G401 (cell line): ENCODE measurements around the gene CCDC136. TPM values are rescaled to one million over a fixed set of nuclear protein-coding genes. Genes with fewer than 3 reads are reported as not detected.

ENCODE experiments used
- DNase-seq: peaks from one replicate; pipeline ENCODE4 v3.0.0-alpha.2; 2015; ENCODE audit warnings: low spot score
- in situ Hi-C: cut with HindIII; loops from 2 replicates; pipeline ENCODE4 v1.10.0; 2016; ENCODE audit warnings: low sequenced_read_pairs, mixed read lengths
- total RNA-seq: library from RNA; depleted of rRNA; stranded (reverse); fragments of >200 nt; shearing (Covaris generic); gene quantifications from 2 replicates; pipeline ENCODE4 v1.2.3, GENCODE V29; 2014

CCDC136 gene
- total RNA-seq, 1 experiment from 2014 or later, result 15.2 TPM

DNA sequence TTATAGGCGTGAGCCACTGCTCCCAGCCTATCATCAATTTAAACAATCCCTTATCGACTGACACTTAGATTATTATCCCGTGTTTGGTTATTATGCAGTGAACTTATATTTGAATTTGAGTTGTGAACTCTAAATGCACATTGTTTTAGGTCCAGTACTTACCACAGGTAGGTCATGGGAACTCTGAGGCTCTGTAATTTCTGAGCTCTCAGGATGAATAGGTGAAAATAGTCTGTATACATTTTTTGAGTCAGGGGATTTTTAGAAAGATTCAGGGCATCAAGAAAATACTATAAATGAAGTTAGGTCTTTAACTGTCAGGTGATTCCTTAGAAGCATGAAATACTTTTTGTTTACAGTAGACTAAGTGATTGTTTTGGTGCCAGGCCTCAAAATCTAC, 8.8 kb downstream of the CCDC136 start:
- DNase-seq, result no peak
- in situ Hi-C loops, result no loop called here

DNA sequence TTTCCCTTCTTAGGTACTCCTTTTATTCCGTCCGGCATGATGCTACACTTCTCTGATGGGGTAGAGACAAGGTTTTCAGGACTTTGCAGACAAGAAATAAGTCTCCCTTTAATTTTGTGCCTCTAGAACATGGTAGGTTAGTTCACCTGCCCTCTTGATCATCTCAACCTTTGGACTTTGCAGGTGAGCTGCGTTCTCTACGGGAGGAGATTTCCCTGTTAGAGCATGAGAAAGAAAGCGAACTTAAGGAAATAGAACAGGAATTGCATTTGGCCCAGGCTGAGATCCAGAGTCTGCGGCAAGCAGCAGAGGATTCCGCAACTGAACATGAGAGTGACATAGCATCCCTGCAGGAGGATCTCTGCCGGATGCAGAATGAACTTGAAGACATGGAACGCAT, 9.2 kb downstream of the CCDC136 start:
- DNase-seq, result no peak
- in situ Hi-C loops, result no loop called here

DNA sequence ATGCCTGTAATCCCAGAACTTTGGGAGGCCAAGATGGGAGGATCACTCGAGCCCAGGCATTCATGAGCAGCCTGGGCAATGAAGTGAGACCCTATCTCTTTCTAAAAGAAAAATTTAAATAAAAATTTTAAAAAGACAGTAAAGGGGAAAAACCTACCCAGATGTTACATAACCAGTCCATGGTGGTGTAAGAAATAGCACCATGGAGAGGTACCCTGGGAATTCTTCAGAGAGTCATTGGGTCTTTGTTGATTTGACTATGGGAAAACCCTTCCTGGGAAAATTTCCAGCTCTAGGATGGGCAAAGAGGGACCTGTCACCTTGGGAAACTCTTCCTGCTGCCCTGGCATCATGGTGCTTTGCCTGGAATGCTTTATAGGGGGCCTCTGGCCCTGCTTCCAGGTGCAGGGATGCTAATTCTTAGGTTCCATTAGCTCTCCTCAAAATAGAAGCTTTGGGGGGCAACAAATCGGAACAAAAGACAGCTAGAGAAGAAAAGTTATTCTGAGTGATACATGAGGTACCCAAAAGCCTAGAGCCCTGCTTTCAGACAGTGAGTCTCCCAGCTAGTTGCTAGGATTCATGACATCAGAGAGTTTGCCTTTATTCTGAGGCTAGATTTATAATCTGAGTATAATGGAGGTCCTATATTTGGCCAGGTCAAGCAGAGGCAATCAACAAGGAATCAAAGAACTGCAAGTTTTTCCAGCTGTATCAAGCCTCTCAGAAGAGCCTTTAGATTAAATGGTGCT, 10.1 kb downstream of the CCDC136 start:
- in situ Hi-C loops, result no loop called here
- no peak for DNase-seq

DNA sequence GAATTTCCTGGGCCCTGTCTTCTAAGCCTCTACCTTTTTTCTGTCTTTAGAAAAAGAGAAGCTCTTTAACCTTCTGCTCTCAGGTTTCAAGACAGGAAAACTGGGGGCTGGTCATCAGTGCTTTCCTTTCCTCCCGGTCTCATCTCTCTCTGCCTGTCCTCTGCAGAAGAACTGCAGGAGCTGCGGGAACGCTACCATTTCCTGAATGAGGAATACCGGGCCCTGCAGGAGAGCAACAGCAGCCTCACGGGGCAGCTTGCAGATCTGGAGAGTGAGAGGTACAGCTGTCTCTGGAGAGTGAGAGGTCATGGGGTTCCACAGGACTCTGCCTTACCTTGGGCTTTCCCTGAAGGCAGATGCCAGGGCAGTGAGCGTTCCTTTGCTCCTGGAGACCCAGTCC, 12.7 kb downstream of the CCDC136 start:
- no peak for DNase-seq
- in situ Hi-C loops, result no loop called here

DNA sequence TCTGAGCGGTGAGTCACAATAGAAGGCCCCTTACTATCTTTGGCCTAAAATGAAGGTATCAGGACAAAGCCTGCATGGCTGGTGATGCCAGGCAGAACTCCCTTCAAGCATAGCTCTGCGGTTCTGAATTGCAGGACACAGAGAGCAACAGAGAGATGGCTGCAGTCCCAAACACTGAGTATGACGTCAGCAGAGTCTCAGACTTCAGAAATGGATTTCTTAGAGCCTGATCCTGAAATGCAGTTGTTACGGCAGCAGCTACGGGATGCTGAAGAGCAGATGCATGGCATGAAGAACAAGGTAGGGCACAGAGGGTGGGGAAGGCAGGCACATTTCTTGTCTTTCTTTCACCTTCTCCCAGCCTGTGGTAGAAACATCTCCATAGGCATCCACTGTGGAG, 13.5 kb downstream of the CCDC136 start:
- no peak for DNase-seq
- in situ Hi-C loops, result no loop called here

DNA sequence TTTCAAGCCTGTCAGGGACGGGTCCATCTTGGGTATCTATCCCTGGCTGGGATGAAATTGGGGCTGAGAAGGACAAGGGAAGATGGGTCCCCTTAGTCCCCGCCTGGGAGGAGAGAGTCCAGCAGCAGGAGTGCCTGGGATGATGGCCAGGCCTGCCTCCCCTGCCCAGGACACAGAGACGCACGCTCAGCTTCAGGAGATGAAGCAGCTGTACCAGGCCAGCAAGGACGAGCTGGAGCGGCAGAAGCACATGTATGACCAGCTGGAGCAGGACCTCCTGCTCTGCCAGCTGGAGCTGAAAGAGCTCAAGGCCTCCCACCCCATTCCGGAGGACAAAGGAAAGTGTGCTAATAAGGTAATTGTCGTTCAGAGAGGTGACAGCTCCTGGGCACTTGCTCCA, 15.4 kb downstream of the CCDC136 start:
- in situ Hi-C loops, result no loop called here
- DNase-seq, result no peak

DNA sequence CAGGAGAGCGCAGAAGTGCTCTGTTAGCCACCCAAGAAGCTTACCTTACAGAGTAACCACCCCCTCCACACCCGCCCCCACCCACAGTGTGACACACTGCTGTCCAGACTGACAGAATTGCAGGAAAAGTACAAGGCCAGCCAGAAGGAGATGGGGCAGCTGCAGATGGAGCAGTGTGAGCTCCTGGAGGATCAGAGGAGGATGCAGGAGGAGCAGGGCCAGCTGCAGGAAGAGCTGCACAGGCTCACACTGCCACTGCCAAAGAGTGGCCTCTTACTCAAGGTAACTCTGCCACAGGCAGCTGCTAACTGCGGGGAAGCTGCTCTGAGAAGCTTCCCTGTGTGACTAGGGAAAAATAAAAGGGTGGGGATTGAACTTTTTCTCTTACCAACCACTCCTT, 17.6 kb downstream of the CCDC136 start:
- no peak for DNase-seq
- in situ Hi-C loops, result no loop called here

DNA sequence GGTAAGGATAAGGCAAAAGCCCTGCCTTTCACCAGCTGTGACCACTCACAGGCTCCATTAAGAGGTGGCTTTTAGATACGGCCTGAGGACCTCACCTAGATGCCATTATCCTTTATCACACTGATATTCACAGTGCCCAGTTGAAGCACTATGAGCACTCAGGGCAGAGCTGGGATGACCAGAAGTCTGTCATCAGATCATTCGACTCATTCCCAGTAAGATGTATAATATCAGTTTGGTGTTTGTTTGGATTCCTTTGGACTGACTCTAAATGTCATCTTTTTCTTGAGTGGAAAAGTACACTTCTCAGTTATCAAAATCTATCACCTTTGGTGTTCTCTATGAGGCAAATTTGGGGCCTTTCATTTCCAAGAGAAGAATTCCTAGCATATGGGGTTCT, 18.7 kb downstream of the CCDC136 start:
- in situ Hi-C loops, result no loop called here

DNA sequence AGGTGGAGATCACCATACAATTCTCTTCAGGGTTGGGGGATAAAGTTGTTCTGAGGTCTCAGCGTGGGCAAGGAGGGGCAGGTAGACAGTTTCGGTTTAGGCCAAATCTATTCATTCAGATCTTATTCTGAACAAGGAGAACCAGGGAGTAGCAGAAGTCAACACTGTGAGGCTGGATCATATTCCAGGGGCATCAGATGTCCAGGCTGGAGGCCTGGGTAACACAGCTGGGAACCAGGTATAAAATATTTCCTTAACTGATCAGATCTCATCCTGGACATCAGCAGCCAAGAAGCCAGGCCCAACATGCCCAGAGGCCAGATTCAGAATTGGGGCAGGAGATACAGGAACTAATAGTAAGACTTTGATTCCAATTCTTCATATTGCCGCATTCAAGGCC, 19.2 kb downstream of the CCDC136 start:
- in situ Hi-C loops, result no loop called here
- DNase-seq, result no peak

More for the DNA sequence above, 18.7 kb downstream of the CCDC136 start:
- DNase-seq, result no peak

DNA sequence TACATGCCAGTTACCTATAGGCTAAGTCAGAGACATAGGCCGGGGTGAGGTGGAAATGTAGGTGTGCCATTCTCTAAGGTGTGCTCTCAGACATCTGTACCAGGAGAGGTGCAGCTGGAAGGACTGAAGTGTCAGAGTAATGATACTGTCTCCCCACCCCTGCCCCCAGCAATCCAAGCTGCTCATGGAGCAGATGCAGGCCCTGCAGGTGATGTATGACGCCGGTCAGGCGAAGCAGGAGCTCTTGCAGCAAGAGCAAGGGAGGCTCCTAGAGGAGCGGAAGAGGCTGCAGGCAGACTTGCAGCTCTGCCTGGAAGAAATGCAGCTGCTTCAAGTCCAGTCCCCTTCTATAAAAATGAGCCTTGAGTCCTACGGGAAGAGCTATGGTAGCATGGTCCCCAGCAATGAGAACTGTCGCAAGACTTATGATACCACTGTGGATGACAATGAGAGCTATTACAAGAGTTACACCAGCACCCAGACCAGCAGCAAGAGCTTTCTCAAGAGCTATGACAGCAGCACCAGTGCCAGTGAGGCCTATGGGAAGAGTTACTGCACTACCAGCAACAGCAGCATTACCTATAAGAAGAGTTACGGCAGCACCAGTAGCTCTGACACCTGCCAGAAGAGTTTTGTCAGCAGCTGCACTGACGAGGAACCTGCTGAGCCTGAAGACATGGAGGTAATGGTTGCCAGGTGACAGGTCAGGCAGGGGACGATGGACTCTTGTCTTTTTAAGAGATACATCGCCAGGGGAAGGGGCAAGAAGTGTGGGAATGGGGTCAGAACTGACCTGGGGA, 20.1 kb downstream of the CCDC136 start:
- in situ Hi-C loops, result no loop called here
- DNase-seq, result peak; percentile 62

DNA sequence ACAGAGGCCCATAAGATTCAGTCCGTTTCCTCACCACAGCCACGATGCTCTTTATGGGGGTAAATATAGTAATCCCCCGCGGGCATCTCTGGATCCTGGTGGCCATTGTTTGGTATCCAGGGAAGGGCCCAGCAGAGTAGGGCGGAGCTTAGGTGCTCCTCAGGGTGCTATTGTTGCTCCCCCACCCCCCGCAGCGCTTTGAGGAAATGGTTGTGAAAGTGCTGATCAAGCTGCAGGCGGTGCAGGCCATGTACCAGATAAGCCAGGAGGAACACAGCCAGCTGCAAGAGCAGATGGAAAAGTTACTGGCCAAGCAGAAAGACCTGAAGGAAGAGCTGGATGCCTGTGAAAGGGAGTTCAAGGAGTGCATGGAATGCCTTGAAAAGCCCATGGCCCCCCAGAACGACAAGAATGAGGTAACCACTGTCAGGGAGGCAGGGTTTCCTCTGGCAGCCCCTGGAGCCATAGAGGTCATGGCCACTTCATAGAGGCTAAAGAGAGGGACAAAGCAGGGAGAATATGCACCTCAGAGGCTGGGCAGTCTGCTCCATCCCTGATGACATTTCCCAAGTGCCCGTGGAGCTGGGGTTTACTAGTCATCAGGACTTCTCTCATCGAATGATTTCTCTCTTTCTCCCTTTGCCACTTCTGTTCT, 20.9 kb downstream of the CCDC136 start:
- in situ Hi-C loops, result no loop called here
- DNase-seq, result no peak

DNA sequence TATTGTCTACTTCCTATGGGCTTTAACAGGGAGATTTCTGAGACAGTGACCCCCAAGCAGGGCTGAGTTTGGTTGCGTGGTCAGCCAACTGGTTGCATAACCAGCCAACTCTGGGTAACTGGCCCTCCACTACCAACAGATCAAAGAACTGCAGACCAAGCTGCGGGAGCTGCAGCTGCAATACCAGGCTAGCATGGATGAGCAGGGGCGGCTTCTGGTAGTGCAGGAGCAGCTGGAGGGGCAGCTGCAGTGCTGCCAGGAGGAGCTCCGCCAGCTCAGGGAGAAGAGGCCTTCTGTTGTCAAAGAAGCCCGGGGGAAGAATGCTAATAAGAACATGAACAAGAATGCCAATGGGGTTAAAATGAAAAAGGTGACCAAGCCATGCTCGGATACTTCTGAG, 22.7 kb downstream of the CCDC136 start:
- in situ Hi-C loops, result no loop called here
- no peak for DNase-seq

DNA sequence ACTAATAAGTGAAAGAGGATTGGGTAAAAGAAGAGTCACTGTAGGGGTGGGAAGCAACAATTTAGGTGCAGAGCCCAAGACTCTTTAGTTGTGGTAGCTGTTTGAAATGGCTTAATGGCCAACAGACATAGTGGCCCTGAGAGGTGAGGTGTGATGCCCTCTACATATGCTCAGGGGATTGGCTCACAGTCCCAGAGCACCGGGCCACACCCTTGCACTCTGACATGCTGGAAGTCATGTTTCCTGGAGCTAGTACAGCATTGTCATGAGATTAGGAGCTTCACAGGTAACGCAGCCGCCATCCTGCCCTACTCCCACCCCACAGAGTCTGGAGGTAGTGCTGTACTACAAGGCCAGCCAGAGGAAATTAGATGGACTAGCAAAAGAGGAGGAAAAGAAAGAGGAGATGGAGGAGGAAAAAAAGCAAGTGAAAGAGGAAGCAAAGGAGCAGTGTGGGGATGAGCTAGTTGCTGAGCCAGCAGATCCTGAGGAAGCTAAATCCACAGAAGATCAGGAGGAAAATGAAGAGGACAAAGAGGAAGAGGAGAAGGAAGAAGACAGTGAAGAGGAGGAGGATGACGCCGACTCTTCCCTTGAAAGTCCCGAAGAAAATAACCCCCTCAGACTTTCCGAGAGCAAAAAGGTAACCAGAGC, 23.6 kb downstream of the CCDC136 start:
- in situ Hi-C loops, result no loop called here
- DNase-seq, result no peak

DNA sequence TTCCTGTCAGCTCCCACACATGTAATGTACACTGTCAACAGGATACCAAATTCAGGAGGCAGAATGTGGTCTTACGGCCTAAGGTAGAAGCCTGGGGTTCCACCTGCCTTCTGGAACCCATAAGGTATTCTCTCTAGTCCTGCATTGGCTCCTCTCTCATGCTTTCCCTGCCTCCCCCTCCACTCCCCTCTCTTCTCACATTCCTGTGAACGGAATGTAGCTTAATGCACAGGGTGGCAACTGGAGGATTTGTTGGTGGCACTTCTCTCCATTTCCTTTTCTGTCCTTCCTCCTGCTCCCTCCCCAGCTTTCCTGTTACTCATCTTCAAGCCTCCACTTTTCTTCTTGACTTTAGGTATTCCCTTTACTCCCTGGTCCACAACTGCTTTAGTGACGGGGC, 26.9 kb downstream of the CCDC136 start:
- in situ Hi-C loops, result no loop called here

DNA sequence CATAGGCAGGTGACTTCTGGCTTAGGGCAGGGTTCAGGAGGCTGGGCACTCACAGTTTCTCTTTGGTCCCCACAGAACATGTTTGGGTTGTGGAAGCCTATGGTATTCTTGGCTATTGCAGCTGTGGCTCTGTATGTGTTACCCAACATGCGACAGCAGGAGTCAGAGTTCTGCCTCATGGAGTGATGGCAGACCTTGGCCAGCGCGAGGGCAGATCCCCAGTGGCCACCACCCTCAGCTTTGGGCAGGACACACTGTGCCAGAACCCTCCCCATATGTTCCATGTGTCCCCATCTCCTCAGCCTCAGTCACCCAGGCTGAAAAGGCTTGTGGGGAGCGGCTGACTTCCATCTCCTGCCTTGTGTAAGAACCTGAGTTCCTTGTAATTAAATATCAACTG, 30.0 kb downstream of the CCDC136 start:
- no peak for DNase-seq
- in situ Hi-C loops, result no loop called here

More for the DNA sequence above, 26.9 kb downstream of the CCDC136 start:
- no peak for DNase-seq

DNA sequence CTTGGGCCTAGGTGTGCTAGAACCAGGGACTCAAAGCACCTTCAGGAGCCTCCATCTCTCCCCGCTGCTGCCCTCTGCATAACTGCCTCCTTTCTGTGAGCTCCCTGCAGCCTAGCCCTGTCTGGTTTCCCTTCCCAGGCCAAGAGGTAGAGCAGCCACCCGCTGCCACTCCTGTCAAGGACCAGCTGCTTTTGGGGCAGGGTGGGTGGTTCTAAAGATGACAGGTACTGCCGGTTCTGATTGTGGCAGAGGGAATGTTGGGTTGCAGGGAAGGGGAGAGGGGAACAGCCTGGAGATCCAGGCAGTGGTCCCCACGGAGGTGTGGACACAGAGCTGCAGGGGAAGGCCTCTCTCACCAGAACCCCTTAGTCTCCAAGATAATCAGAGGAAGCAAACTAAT, 34.7 kb downstream of the CCDC136 start:
- in situ Hi-C loops, result no loop called here
- DNase-seq, result no peak

DNA sequence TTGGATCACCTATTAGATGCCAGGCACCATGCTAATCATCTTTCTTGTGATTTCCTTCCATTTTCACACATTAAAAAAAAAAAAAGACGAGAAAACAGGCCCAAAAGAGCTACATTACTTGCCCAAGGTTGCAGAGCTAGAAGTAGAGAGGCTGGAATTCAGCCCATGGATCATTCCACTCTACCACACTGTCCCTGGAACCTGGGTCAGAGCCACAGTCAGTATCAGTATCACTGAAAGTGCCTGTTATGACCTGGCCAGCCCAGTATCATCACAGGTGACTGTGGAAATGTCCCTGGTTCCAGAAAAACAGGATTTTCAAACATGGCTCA, 35.1 kb downstream of the CCDC136 start:
- no peak for DNase-seq
- in situ Hi-C loops, result no loop called here

DNA sequence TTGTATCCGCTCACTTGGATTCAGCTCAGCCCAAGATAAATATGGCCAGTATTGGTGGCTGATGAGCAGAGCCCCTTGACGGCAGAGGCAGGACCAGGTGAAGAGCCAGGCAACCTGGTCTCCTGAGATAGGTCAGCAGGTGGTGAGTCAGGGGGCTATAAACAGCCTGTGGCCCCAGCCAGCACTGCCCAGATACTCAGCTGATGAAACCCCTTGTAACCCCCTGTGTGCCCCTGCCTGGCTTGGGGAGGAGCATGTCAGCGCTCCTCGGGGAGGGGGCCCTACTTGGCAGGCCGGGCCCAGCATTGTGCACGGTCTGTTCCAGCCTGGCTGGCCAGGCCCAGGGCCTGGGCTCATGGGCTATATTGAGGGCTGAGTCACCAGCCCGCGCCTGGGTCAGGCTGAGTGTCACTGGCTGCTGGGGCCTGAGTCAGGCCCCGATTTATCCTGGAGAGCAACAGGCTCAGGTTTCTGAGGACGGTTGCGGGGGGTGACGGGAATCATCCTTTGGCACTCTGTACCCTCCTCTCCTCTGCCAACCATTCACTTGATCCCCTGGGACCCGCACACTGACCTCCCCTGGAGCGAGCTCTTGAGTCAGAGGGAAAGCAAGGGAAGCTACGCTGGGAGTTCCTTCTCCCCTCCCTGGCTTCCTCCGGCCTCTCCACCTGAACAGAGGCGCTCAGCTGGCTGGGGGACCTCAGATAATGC, 35.6 kb downstream of the CCDC136 start:
- DNase-seq, result no peak
- in situ Hi-C loops, result no loop called here

DNA sequence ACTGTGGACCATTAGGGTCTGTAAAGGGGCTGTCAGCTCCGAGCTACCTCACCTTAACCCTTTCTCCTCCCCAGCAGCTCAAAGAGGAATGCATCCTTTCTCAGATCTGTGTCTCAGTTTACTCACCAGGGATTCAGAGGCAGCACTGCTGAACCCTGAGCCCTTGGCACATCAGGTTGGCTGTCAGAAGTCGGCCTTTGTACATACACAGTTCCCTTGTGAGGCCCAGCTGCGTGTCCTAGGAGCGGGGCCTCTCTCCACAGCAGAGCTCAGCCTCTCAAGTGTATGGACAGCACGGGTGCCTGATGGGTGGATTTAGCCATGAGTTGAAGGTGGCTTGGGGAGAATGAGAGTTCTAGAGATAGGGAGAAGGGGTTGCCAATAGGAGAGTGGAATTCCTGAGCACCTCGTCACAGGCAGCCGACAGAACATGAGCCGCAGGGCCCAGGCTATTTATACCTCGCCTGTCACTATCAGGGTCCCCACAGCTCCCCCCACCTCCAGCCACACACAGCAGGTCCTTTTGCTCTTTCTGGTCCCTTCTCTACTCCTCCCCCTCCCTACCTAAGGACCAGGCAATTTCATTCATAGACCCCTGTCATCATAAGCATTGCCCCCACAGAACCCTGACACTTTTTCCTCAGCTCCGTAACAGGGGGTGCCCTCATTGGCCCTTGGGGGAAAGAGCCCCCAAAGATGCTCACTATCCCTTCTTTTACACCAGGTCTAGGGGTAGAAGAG, 36.4 kb downstream of the CCDC136 start:
- in situ Hi-C loops, result no loop called here
- DNase-seq, result no peak
